Suprapubic skin (tissue), 4 donors: ENCODE results near the gene PFN3. TPM values are rescaled to one million over a fixed set of nuclear protein-coding genes. Genes with fewer than 3 reads are reported as not detected.

Source experiments
- DNase-seq, 2 donors: peaks; one replicate each; pipeline ENCODE4 v3.0.0-alpha.2; 2019; ENCODE audit warnings: low spot score in 2 of 2
- H3K27ac ChIP-seq: fragments of 200-600 bp; sonication (generic); one replicate; pipeline ENCODE4 v1.5.1; 2019
- H3K27me3 ChIP-seq: fragments of 200-600 bp; sonication (generic); one replicate; pipeline ENCODE4 v1.5.1; 2019
- H3K36me3 ChIP-seq: fragments of 200-600 bp; sonication (generic); one replicate; pipeline ENCODE4 v1.5.1; 2019
- H3K4me1 ChIP-seq: fragments of 200-600 bp; sonication (generic); one replicate; pipeline ENCODE4 v1.5.1; 2019
- H3K4me3 ChIP-seq: fragments of 200-600 bp; sonication (generic); one replicate; pipeline ENCODE4 v1.5.1; 2019; ENCODE audit warnings: mild to moderate bottlenecking
- H3K9me3 ChIP-seq: fragments of 200-600 bp; sonication (generic); one replicate; pipeline ENCODE4 v1.5.1; 2019
- EP300 ChIP-seq: sonication (generic); formaldehyde crosslinking; IDR thresholded peaks from one replicate; pipeline ENCODE4 v1.6.1; 2017; ENCODE audit warnings: antibody characterized with exemption
- POLR2A ChIP-seq, 2 donors: fragments of 450-650 bp; IDR thresholded peaks; one replicate each; pipeline ENCODE4 v1.6.1; 2017; ENCODE audit warnings: antibody characterized with exemption in 2 of 2, mild to moderate bottlenecking in 2 of 2, moderate library complexity in 2 of 2
- POLR2AphosphoS5 ChIP-seq, 3 donors: sonication (generic); formaldehyde crosslinking; IDR thresholded peaks; one replicate each; pipeline ENCODE4 v1.6.1; 2017; ENCODE audit warnings: antibody characterized with exemption in 3 of 3
- WGBS: methylation state at CpG from one replicate; pipeline ENCODE4 v1.1.5; 2018; 5-methylcytosine and 5-hydroxymethylcytosine counted together
- total RNA-seq, 4 donors: library from RNA; depleted of rRNA; stranded (reverse); fragments of >200 nt; gene quantifications; one replicate each; pipeline ENCODE4 v1.1.0, GENCODE V29; 2016
- TF ChIP-seq, protein P1 (sequence below), 2 donors: fragments of 200-600 bp in 1 of 2; fragments of 450-650 bp in 1 of 2; sonication (generic) in 1 of 2; IDR thresholded peaks; one replicate each; pipeline ENCODE4 v1.5.1; 2016 to 2019; ENCODE audit warnings: antibody characterized with exemption in 2 of 2, mild to moderate bottlenecking in 1 of 2, moderate library complexity in 1 of 2

The PFN3 gene
- total RNA-seq, 4 donors from 2014 or later = not detected

DNA sequence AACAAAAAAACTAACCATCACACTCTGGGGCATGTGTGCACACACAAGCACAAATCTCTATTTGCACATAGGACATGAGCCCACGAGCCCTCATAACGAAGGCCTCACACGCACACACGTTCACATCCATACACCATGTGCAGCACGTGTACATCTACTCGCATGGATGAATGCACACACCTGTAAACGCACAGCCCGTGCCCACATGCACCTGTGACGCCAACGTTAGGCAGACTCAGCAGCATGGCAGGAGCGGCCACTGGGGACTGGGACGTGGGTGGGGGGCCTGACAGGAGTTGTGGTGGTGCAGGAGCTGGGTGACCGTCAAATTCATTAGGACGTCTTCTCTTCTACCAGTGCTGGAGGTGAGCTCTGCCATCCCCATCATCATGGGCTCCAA is 13.1 kb downstream of the PFN3 start:
- Histone ChIP-seq H3K4me1 (peaks cover 40% of the 10 kb centered on the region), H3K4me3 (no peak overlapping the region), H3K27ac (no peak overlapping the region), H3K36me3 (no peaks in the 10 kb centered on the region), H3K27me3 (no peaks in the 10 kb centered on the region), H3K9me3 (no peaks in the 10 kb centered on the region)
- TF ChIP-seq POLR2AphosphoS5 (IDR thresholded peaks at IDR 0.05) (no peak), EP300 (no peak), POLR2A (IDR thresholded peaks at IDR 0.05) (no peak)
- TF ChIP-seq, protein P1, sequence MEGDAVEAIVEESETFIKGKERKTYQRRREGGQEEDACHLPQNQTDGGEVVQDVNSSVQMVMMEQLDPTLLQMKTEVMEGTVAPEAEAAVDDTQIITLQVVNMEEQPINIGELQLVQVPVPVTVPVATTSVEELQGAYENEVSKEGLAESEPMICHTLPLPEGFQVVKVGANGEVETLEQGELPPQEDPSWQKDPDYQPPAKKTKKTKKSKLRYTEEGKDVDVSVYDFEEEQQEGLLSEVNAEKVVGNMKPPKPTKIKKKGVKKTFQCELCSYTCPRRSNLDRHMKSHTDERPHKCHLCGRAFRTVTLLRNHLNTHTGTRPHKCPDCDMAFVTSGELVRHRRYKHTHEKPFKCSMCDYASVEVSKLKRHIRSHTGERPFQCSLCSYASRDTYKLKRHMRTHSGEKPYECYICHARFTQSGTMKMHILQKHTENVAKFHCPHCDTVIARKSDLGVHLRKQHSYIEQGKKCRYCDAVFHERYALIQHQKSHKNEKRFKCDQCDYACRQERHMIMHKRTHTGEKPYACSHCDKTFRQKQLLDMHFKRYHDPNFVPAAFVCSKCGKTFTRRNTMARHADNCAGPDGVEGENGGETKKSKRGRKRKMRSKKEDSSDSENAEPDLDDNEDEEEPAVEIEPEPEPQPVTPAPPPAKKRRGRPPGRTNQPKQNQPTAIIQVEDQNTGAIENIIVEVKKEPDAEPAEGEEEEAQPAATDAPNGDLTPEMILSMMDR (IDR thresholded peaks at IDR 0.05) = no peak
- no peak for DNase-seq
- 90% methylated on average over 14 of the region's 14 CpGs for WGBS

DNA sequence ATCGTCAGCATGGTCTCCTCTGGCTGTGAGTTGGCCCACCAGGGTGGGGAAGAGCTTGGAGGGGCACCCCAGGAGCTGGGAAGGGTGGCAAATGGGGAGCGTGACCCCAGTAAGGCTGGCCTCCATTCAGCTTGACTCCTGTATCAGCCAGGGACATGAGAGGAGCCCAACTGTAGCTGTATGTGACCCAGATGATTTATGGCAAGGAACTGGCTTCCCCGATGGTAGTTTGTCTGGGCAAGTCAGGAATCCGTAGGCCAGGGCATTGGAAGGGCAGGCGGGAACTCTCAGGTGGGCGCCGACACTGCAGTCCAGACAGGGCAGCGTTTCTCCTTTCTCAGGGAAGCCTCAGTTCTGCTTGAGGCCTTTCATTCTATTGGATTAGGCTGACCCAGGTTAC is 13.9 kb downstream of the PFN3 start:
- H3K4me1 ChIP-seq = peaks cover 41% of the 10 kb centered on the region
- H3K36me3 ChIP-seq = no peaks in the 10 kb centered on the region
- no peak overlapping the region for H3K27ac ChIP-seq

DNA sequence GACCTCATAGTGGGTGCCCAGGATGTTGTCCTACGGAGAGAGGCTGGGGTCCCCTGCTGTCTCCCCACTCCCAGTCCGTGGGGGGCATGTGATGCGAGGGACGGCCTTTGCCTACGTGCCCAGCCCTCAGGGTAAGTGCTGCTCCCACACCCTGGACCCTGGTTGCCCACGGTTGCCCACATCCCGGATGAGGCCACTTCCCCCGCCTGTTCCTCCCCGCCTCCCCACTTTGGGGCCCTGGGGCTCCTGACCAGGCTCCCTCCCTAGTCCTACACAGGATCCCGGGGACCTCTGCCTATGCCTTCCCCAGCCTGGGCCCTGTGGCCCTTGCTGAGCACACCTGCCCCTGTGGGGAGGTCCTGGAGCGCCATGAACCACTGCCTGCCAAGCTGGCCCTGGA is 14.7 kb downstream of the PFN3 start:
- H3K4me3 ChIP-seq = no peak overlapping the region
- no peaks in the 10 kb centered on the region for H3K9me3 ChIP-seq
- H3K36me3 ChIP-seq = no peaks in the 10 kb centered on the region
- TF ChIP-seq EP300 (no peak), POLR2A (IDR thresholded peaks at IDR 0.05) (no peak)
- no peaks in the 10 kb centered on the region for H3K27me3 ChIP-seq
- WGBS = 81% methylated on average over 10 of the region's 11 CpGs
- H3K27ac ChIP-seq = no peak overlapping the region
- peaks cover 41% of the 10 kb centered on the region for H3K4me1 ChIP-seq
- peak in 1 of 2 donors; percentile 57 for DNase-seq

More for the DNA sequence above, 13.9 kb downstream of the PFN3 start:
- Histone ChIP-seq H3K27me3 (no peaks in the 10 kb centered on the region), H3K9me3 (no peaks in the 10 kb centered on the region), H3K4me3 (no peak overlapping the region)
- WGBS = 60% methylated on average over 8 of the region's 8 CpGs
- no peak for DNase-seq
- TF ChIP-seq, protein P1 (IDR thresholded peaks at IDR 0.05) = no peak
- TF ChIP-seq POLR2AphosphoS5 (IDR thresholded peaks at IDR 0.05) (no peak), EP300 (no peak), POLR2A (IDR thresholded peaks at IDR 0.05) (no peak)

DNA sequence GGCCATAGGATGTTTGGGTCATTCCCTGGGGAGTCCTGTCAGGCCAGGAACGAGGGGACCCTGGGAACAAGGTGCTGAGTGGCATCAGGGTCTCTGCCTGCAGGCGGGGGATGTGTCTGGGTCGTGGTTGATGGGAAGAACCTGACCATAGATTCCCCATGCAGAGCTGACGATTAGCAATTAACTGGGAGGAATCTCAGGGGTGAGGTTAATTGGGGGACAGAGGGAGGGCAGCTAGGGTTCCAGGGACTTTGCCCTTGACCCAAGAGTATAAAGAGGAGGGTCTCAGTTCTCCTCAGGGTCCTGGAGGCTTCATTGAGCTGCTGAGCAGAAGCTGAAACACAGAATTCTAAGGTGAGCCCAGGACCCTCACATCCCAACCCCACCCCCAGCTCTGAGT is 16.3 kb downstream of the PFN3 start, which contains the start of gene SLC34A1:
TSS of gene SLC34A1 (plus strand) at position 301 of the 400 bp plus-strand sequence. CDS start 1,308 bp downstream, outside the sequence.
- Histone ChIP-seq H3K27ac (no peak within 1 kb of the TSS), H3K36me3 (no peaks in the 10 kb centered on the region), H3K9me3 (no peaks in the 10 kb centered on the region), H3K27me3 (no peaks in the 10 kb centered on the region), H3K4me1 (peaks cover 29% of the 10 kb centered on the region), H3K4me3 (no peak within 1 kb of the TSS)
- no peak for DNase-seq
- no peak for TF ChIP-seq EP300
- TF ChIP-seq POLR2AphosphoS5 (IDR thresholded peaks at IDR 0.05) = no peak
- TF ChIP-seq POLR2A (IDR thresholded peaks at IDR 0.05) = no peak
- TF ChIP-seq, protein P1 (IDR thresholded peaks at IDR 0.05) = no peak
- 76% methylated on average over 4 of the region's 4 CpGs for WGBS

DNA sequence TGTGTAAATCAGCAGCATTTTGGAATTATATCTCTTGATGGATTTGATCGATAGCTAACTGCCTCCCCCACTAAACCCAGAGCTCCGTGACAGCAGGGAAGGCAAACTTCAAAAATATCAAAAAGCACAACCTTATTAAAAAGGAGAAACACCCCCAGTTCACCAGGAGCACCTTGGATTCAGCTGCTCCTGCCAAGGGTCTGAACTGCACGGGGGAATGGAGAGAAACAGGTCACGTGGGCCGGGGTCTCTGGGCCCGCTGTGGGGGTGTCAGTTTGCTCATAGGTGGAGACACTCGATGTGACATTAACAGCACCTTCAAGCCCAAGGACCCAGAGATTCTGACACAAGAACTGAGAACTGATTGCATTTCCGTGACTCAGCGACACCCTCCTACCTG is 17.3 kb downstream of the PFN3 start:
- Histone ChIP-seq H3K4me3 (no peak overlapping the region), H3K36me3 (no peaks in the 10 kb centered on the region), H3K27ac (no peak overlapping the region), H3K4me1 (peaks cover 21% of the 10 kb centered on the region), H3K27me3 (no peaks in the 10 kb centered on the region), H3K9me3 (no peaks in the 10 kb centered on the region)
- TF ChIP-seq, protein P1 (IDR thresholded peaks at IDR 0.05) = no peak
- no peak for TF ChIP-seq POLR2AphosphoS5 (IDR thresholded peaks at IDR 0.05)
- no peak for TF ChIP-seq EP300
- no peak for TF ChIP-seq POLR2A (IDR thresholded peaks at IDR 0.05)
- 84% methylated on average over 9 of the region's 9 CpGs for WGBS
- peak in 1 of 2 donors; percentile 47 for DNase-seq
